Ishikawa (cell line): ENCODE data around the gene RAB8A.

Experiments
- CEBPB ChIP-seq: IDR thresholded peaks from 2 replicates; pipeline ENCODE4 v1.6.1; 2012
- CREB1 ChIP-seq: IDR thresholded peaks from 2 replicates; pipeline ENCODE4 v1.6.1; 2012; ENCODE audit warnings: low read depth
- EGR1 ChIP-seq: IDR thresholded peaks from 2 replicates; pipeline ENCODE4 v1.6.1; 2012
- EP300 ChIP-seq: IDR thresholded peaks from 2 replicates; pipeline ENCODE4 v1.6.1; 2012; ENCODE audit warnings: borderline replicate concordance
- FOXM1 ChIP-seq: IDR thresholded peaks from 2 replicates; pipeline ENCODE4 v1.6.1; 2012; ENCODE audit warnings: low read depth, borderline replicate concordance
- MAX ChIP-seq: IDR thresholded peaks from 2 replicates; pipeline ENCODE4 v1.6.1; 2012
- NFIC ChIP-seq: IDR thresholded peaks from 2 replicates; pipeline ENCODE4 v1.6.1; 2012
- RAD21 ChIP-seq: IDR thresholded peaks from 2 replicates; pipeline ENCODE4 v1.6.1; 2012; ENCODE audit warnings: low read depth
- REST ChIP-seq: IDR thresholded peaks from 2 replicates; pipeline ENCODE4 v1.6.1; 2012; ENCODE audit warnings: low read depth, mild to moderate bottlenecking
- TAF1 ChIP-seq: IDR thresholded peaks from 2 replicates; pipeline ENCODE4 v1.6.1; 2012; ENCODE audit warnings: low read depth, mild to moderate bottlenecking
- TCF12 ChIP-seq: IDR thresholded peaks from 2 replicates; pipeline ENCODE4 v1.6.1; 2012; ENCODE audit warnings: low read depth
- TEAD4 ChIP-seq: IDR thresholded peaks from 2 replicates; pipeline ENCODE4 v1.6.1; 2012
- USF1 ChIP-seq: IDR thresholded peaks from 2 replicates; pipeline ENCODE4 v1.6.1; 2012
- YY1 ChIP-seq: IDR thresholded peaks from 2 replicates; pipeline ENCODE4 v1.6.1; 2012; ENCODE audit warnings: low read depth
- ZBTB7A ChIP-seq: IDR thresholded peaks from 2 replicates; pipeline ENCODE4 v1.6.1; 2012; ENCODE audit warnings: low read depth

Gene RAB8A

GRCh38 chr19:16135430-16136127 is 23.9 kb downstream of the RAB8A start:
- no peak for TF ChIP-seq TEAD4
- no peak for TF ChIP-seq TCF12
- no peak for TF ChIP-seq FOXM1
- no peak for TF ChIP-seq USF1
- no peak for TF ChIP-seq MAX
- no peak for TF ChIP-seq YY1
- TF ChIP-seq CEBPB = no peak
- TF ChIP-seq EP300 = no peak
- TF ChIP-seq RAD21 = no peak

GRCh38 chr19:16136185-16136999 is 24.7 kb downstream of the RAB8A start:
- TF ChIP-seq RAD21 (no peak), MAX (peak; percentile 30; the same call in 1 of the 2 replicates)

GRCh38 chr19:16139752-16140151 is 28.1 kb downstream of the RAB8A start:
- TF ChIP-seq YY1 (no peak), REST (no peak), NFIC (no peak), TAF1 (no peak), CEBPB (no peak), TEAD4 (no peak), ZBTB7A (no peak), RAD21 (no peak), FOXM1 (no peak), MAX (no peak), USF1 (no peak), EGR1 (no peak), CREB1 (no peak), TCF12 (no peak), EP300 (no peak)

- TF ChIP-seq EGR1 (no peak), CEBPB (no peak), REST (no peak), TCF12 (no peak), EP300 (no peak), TEAD4 (no peak), CREB1 (no peak), MAX (no peak), USF1 (no peak), NFIC (no peak), YY1 (no peak), ZBTB7A (no peak), FOXM1 (no peak), TAF1 (no peak), RAD21 (no peak)
Observed at GRCh38 chr19:16141043-16141442, 29.4 kb downstream of the RAB8A start.

- TF ChIP-seq EGR1 (no peak), FOXM1 (no peak), ZBTB7A (no peak), TCF12 (no peak), EP300 (no peak), USF1 (no peak), CREB1 (no peak), MAX (no peak), REST (no peak), TEAD4 (no peak), RAD21 (no peak), TAF1 (no peak), CEBPB (no peak), YY1 (no peak)
Observed at GRCh38 chr19:16142032-16142580, 30.4 kb downstream of the RAB8A start.
